Osteocyte (in vitro differentiated cells): Measurements from ENCODE around the gene CDC42BPB. TPM values are rescaled to one million over a fixed set of nuclear protein-coding genes. Genes with fewer than 3 reads are reported as not detected.

Experiments
- DNase-seq: peaks from one replicate; pipeline ENCODE4 v3.0.0; 2021; ENCODE audit warnings: mixed read lengths; ENCODE audit not compliant: unreplicated experiment; ENCODE audit errors: extremely low spot score
- H3K27ac Mint-ChIP-seq: one replicate; pipeline ENCODE4 v1.8.0; 2021; ENCODE audit warnings: mild to moderate bottlenecking, mixed read lengths; ENCODE audit not compliant: unreplicated experiment
- H3K27me3 Mint-ChIP-seq: one replicate; pipeline ENCODE4 v1.8.0; 2021; ENCODE audit warnings: mixed read lengths; ENCODE audit not compliant: unreplicated experiment
- H3K36me3 Mint-ChIP-seq: one replicate; pipeline ENCODE4 v1.8.0; 2021; ENCODE audit warnings: mixed read lengths; ENCODE audit not compliant: unreplicated experiment
- H3K4me1 Mint-ChIP-seq: one replicate; pipeline ENCODE4 v1.8.0; 2021; ENCODE audit warnings: mixed read lengths; ENCODE audit not compliant: unreplicated experiment
- H3K4me3 Mint-ChIP-seq: one replicate; pipeline ENCODE4 v1.8.0; 2021; ENCODE audit warnings: mild to moderate bottlenecking, moderate library complexity, mixed read lengths; ENCODE audit not compliant: unreplicated experiment
- H3K9me3 Mint-ChIP-seq: one replicate; pipeline ENCODE4 v1.8.0; 2021; ENCODE audit warnings: mixed read lengths; ENCODE audit not compliant: unreplicated experiment
- CTCF ChIP-seq: fragments of 200-600 bp; sonication (generic); IDR thresholded peaks from 2 replicates; pipeline ENCODE4 v1.5.0; 2021; ENCODE audit warnings: antibody characterized with exemption, mild to moderate bottlenecking, moderate library complexity
- total RNA-seq: library from RNA; stranded (reverse); gene quantifications from 2 replicates; pipeline ENCODE4 v1.2.1, GENCODE V29; 2021

CDC42BPB gene
- total RNA-seq, 1 donor from 2014 or later, result 99.0 TPM

- H3K27ac Mint-ChIP-seq, result no peak overlapping the region
Measured at GRCh38 chr14:103089386-103090335, 32.3 kb upstream of the CDC42BPB start.

GRCh38 chr14:103088921-103089320 is 31.6 kb upstream of the CDC42BPB start:
- no peak overlapping the region for H3K27ac Mint-ChIP-seq
- no peaks in the 10 kb centered on the region for H3K9me3 Mint-ChIP-seq
- no peaks in the 10 kb centered on the region for H3K36me3 Mint-ChIP-seq
- DNase-seq, result no peak
- no peak overlapping the region for H3K4me3 Mint-ChIP-seq
- no peak for TF ChIP-seq CTCF
- H3K4me1 Mint-ChIP-seq, result peaks cover 3% of the 10 kb centered on the region
- H3K27me3 Mint-ChIP-seq, result peaks cover 10% of the 10 kb centered on the region

More at GRCh38 chr14:103089386-103090335, 32.3 kb upstream of the CDC42BPB start:
- Mint-ChIP-seq H3K36me3 (no peaks in the 10 kb centered on the region), H3K9me3 (no peaks in the 10 kb centered on the region), H3K4me3 (no peak overlapping the region), H3K4me1 (peaks cover 2% of the 10 kb centered on the region), H3K27me3 (peaks cover 8% of the 10 kb centered on the region)
- DNase-seq, result no peak
- TF ChIP-seq CTCF, result no peak

GRCh38 chr14:103087343-103087835 is 30.0 kb upstream of the CDC42BPB start:
- H3K4me3 Mint-ChIP-seq, result no peak overlapping the region
- H3K4me1 Mint-ChIP-seq, result peaks cover 3% of the 10 kb centered on the region
- no peak overlapping the region for H3K27ac Mint-ChIP-seq
- DNase-seq, result no peak
- H3K9me3 Mint-ChIP-seq, result no peaks in the 10 kb centered on the region
- H3K36me3 Mint-ChIP-seq, result no peaks in the 10 kb centered on the region
- H3K27me3 Mint-ChIP-seq, result peaks cover 12% of the 10 kb centered on the region
- TF ChIP-seq CTCF, result no peak

GRCh38 chr14:103086771-103087342 is 29.5 kb upstream of the CDC42BPB start:
- H3K4me1 Mint-ChIP-seq, result peaks cover 3% of the 10 kb centered on the region
- DNase-seq, result no peak
- peaks cover 12% of the 10 kb centered on the region for H3K27me3 Mint-ChIP-seq
- no peak overlapping the region for H3K4me3 Mint-ChIP-seq
- H3K27ac Mint-ChIP-seq, result no peak overlapping the region
- no peak for TF ChIP-seq CTCF
- H3K36me3 Mint-ChIP-seq, result no peaks in the 10 kb centered on the region
- no peaks in the 10 kb centered on the region for H3K9me3 Mint-ChIP-seq
